ENCODE data around the gene FAM114A2. TPM values are rescaled to one million over a fixed set of nuclear protein-coding genes. Genes with fewer than 3 reads are reported as not detected.

Gene FAM114A2
- polyA plus RNA-seq, 1 donor (not counting 4 experiments of a cell fraction or from before 2014, with no cell fraction given) = 16.3 TPM

DNA sequence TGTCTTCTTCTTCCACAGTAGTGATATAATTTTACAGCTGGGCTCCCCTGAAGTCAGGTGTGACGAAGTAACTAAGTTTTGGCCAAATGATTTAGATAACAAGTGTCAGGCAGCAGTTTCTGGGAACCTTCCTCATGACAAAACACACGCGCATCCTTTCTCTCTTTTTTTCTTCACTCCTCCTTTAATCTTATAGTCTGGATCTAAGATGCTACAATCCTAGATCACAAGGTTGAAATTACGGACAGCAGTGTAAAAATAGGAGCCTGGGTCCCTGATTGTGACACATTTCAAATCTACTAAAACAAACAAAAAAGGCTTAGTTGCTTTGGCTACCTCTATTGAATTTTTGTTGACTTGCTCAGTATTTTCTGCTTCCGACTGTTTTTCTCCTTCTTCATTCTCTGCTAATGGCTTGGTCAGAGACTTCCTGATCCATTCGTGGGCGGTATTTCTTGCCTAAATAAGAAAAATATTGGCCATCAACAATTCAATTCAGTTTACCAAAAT lies 36.1 kb downstream of the FAM114A2 start:
- FAIRE-seq = no peak
- Histone ChIP-seq H4K20me1 (ENCODE audit: control insufficient read depth, extremely low read depth, insufficient read depth, low read length) (no peaks in the 10 kb centered on the region), H3K4me1 (ENCODE audit: control insufficient read depth, extremely low read depth, insufficient read depth, low read length) (no peaks in the 10 kb centered on the region), H3K79me2 (ENCODE audit: control insufficient read depth, insufficient read depth, low read length) (no peaks in the 10 kb centered on the region), H3K27ac (ENCODE audit: control insufficient read depth, insufficient read depth, low read length) (no peak overlapping the region), H3K4me3 (ENCODE audit: control insufficient read depth in 2 of 3, extremely low read depth in 1 of 3, insufficient read depth in 2 of 3, low read depth in 1 of 3, low read length in 3 of 3) (no peak overlapping the region), H3K9me3 (ENCODE audit: control insufficient read depth, low read depth, low read length) (no peaks in the 10 kb centered on the region), H3K9me1 (ENCODE audit: control insufficient read depth, extremely low read depth, insufficient read depth, low read length) (no peaks in the 10 kb centered on the region), H3K36me3 (ENCODE audit: control insufficient read depth in 2 of 2, extremely low read depth in 1 of 2, insufficient read depth in 2 of 2, low read length in 2 of 2) (peaks cover 0 to 4% of the 10 kb centered on the region in 2 experiments), H2AFZ (ENCODE audit: control insufficient read depth, low read length) (no peak overlapping the region), H3K4me2 (ENCODE audit: control insufficient read depth, extremely low read depth, insufficient read depth, low read depth, low read length) (no peak overlapping the region), H3K27me3 (ENCODE audit: control insufficient read depth, extremely low read depth, insufficient read depth, low read length) (no peaks in the 10 kb centered on the region), H3K9ac (ENCODE audit: control insufficient read depth, extremely low read depth, insufficient read depth, low read length) (no peak overlapping the region)
- TF ChIP-seq EZH2 (IDR thresholded peaks at IDR 0.05; ENCODE audit: low read length) = no peak
- TF ChIP-seq CTCF (optimal IDR thresholded peaks at IDR 0.05 in 1 of 3, IDR thresholded peaks at IDR 0.05 in 1 of 3, conservative IDR thresholded peaks at IDR 0.05 in 1 of 3; ENCODE audit: extremely low read depth in 1 of 3, insufficient read depth in 2 of 3, low read length in 3 of 3) = no peak
- DNase-seq (ENCODE audit: low read depth, low spot score) = no peak
- dilution Hi-C loops (cut with MboI; ENCODE audit: extremely low pct_ligation_motif_present, low sequenced_read_pairs) = no loop called here

DNA sequence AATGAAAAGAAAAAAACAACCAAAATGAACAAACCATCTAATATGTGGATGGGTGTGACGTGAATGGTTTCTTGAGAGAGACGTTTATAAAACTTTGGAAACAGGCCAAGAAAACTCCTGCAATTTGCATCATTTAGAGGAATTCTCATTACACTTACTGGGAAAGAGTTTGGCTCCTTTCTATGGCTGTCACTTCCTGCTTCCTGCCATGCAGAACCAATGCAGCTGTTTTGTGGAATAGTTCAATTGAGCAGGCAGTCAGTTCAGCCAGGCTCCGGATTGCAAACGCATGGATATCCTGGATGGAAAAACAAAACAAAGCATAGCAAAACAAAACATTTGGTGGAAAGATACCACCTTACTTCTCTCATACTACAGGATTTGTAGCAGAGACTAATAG lies 36.6 kb downstream of the FAM114A2 start:
- Histone ChIP-seq H2AFZ (ENCODE audit: control insufficient read depth, low read length) (no peak overlapping the region), H3K36me3 (ENCODE audit: control insufficient read depth in 2 of 2, extremely low read depth in 1 of 2, insufficient read depth in 2 of 2, low read length in 2 of 2) (peaks cover 0 to 4% of the 10 kb centered on the region in 2 experiments), H3K27me3 (ENCODE audit: control insufficient read depth, extremely low read depth, insufficient read depth, low read length) (no peaks in the 10 kb centered on the region), H3K4me1 (ENCODE audit: control insufficient read depth, extremely low read depth, insufficient read depth, low read length) (no peaks in the 10 kb centered on the region), H3K9me3 (ENCODE audit: control insufficient read depth, low read depth, low read length) (no peaks in the 10 kb centered on the region), H4K20me1 (ENCODE audit: control insufficient read depth, extremely low read depth, insufficient read depth, low read length) (no peaks in the 10 kb centered on the region), H3K27ac (ENCODE audit: control insufficient read depth, insufficient read depth, low read length) (no peak overlapping the region), H3K9me1 (ENCODE audit: control insufficient read depth, extremely low read depth, insufficient read depth, low read length) (no peaks in the 10 kb centered on the region), H3K79me2 (ENCODE audit: control insufficient read depth, insufficient read depth, low read length) (no peaks in the 10 kb centered on the region), H3K9ac (ENCODE audit: control insufficient read depth, extremely low read depth, insufficient read depth, low read length) (no peak overlapping the region), H3K4me3 (ENCODE audit: control insufficient read depth in 2 of 3, extremely low read depth in 1 of 3, insufficient read depth in 2 of 3, low read depth in 1 of 3, low read length in 3 of 3) (no peak overlapping the region), H3K4me2 (ENCODE audit: control insufficient read depth, extremely low read depth, insufficient read depth, low read depth, low read length) (no peak overlapping the region)
- no peak for TF ChIP-seq CTCF (optimal IDR thresholded peaks at IDR 0.05 in 1 of 3, IDR thresholded peaks at IDR 0.05 in 1 of 3, conservative IDR thresholded peaks at IDR 0.05 in 1 of 3; ENCODE audit: extremely low read depth in 1 of 3, insufficient read depth in 2 of 3, low read length in 3 of 3)
- no peak for TF ChIP-seq EZH2 (IDR thresholded peaks at IDR 0.05; ENCODE audit: low read length)
- dilution Hi-C loops (cut with MboI; ENCODE audit: extremely low pct_ligation_motif_present, low sequenced_read_pairs) = no loop called here
- FAIRE-seq = no peak
- DNase-seq (ENCODE audit: low read depth, low spot score) = no peak

All from keratinocyte (primary cell).